GM12801 (cell line): ENCODE data around the gene MYH11.

ENCODE experiments used
- CTCF ChIP-seq: IDR thresholded peaks from one replicate; pipeline ENCODE4 v1.5.1; 2011; ENCODE audit warnings: control low read depth; ENCODE audit not compliant: insufficient read length; ENCODE audit errors: extremely low read depth

Gene MYH11

DNA sequence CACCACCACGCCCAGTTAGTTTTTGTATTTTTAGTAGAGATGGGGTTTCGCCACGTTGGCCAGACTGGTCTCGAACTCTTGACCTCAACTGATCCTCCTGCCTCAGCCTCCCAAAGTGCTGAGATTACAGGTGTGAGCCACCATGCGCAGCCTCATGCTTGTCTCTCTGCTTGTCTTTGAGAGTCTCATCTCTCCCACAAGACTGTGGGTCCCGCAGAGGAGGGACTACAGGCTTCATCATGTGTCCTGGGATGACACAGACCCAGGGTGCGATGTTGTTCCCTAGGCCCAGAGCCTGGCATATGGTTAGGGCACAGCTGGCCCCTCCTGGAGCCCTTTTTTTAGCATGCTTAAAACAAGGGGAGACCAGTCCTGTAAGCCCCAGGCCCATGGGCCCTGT, 104.9 kb downstream of the MYH11 start:
- no peak for TF ChIP-seq CTCF

DNA sequence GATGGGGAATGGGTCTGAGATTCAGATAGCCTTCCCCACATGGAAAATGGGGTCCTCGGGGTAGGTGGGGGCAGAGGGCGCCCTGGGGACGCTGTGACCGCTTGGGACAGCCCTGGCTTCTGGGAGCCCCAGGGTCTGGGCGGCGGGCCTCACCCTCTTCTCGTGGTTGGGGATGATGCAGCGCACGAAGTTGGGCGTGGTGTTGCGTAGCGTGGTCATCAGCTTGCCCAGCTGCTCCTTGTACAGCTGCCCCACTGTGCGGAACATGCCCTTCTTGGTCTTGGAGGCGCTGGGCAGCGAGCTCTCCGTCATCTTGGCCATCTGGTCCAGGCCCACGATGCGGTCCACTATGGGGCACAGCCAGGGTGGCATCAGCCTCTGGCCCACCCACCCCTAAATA, 106.8 kb downstream of the MYH11 start:
- no peak for TF ChIP-seq CTCF

DNA sequence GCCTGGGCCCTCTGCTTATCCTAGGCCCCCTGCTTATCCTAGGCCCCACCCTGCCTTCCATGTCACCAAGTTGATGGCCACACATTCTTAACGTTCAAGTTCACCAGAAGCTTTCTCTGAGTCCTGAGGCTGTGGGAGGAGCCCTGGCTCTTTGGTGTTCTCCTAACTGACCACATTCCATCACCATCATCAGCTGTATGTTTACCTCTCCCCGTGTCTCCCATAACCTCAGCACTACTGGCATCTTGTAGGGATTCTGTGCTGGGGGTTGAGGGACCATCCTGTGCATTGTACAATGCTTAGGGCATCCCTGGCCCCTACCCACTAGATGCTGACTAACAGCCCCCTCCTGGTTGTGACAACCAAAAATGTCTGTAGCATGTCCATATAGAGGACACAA, 107.5 kb downstream of the MYH11 start:
- TF ChIP-seq CTCF: no peak

GRCh38 chr16:15748654-15749053, 108.2 kb downstream of the MYH11 start:
- no peak for TF ChIP-seq CTCF

GRCh38 chr16:15747937-15748336, 108.9 kb downstream of the MYH11 start:
- TF ChIP-seq CTCF: no peak

GRCh38 chr16:15746332-15746731, 110.5 kb downstream of the MYH11 start:
- TF ChIP-seq CTCF: no peak

- TF ChIP-seq CTCF: no peak
Observed at GRCh38 chr16:15743657-15744056, 113.2 kb downstream of the MYH11 start.

GRCh38 chr16:15742716-15743115, 114.1 kb downstream of the MYH11 start:
- no peak for TF ChIP-seq CTCF
